Activated naive CD4-positive, alpha-beta T cell (primary cell): ENCODE data around the gene SLC38A10.

Source experiments
- DNase-seq, 4 experiments: peaks; one replicate each; lab custom pipeline; 2025; lab: John Stamatoyannopoulos, UW

SLC38A10 gene

GRCh38 chr17:81277946-81278693 is 17.0 kb downstream of the SLC38A10 start:
- DNase-seq: no peak

DNA sequence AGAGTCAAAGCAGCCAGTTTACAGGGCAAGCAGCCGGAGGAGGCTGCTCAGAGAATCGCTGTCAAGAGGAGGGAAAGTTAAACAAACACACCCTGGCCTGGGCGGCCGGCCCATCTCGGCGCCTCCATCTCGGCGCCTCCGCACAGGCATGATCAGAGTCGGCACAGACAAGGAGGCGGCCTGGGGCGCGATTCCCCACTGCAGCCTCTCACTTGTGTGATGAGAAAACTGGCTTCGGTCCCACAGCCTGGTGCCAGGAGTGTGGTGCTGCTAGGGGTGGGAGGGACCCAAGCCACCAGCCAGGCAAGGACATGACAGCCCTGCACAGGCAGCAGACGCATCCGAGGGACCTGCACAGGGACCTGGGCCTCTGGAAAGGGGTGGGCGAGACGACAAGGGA is 17.7 kb downstream of the SLC38A10 start:
- DNase-seq: no peak

DNA sequence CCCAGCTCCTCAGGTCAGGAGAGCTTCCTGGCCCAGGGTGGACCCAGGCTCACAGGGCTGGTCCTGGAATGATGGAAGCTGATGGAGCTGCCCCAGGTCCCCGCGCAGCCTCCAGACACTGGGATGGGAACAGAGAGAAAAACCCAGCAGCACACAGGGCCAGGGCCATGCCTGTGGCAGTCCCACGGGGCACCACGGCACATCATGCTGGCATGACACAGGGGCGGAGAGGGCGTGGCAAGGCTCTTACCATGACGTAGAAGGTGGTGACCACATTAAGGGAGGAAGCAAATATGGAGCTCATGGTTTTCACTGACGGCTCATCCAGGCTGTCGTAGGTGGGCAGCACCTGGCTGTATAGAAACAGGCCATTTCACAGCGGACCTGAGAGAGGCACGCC is 18.3 kb downstream of the SLC38A10 start:
- DNase-seq: no peak

DNA sequence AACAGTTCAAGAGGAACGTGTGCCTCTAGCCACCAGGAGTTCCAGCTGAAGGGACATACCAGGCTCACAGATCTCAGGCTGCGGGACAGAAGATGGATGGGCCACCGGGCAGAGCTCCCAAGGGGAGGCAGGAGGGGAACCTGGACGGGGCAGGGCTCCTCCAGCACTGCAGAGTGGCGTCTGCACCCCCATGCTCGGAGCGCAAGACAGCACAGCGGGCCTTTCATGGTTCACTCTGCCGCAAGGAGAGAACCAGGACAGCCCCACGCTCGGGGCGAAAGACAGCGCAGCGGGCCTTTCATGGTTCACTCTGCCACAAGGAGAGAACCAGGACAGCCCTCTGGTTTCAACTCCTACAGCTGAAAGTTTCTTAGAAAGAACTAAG is 20.6 kb downstream of the SLC38A10 start:
- no peak for DNase-seq

- DNase-seq: no peak
Observed at GRCh38 chr17:81273698-81274470, 21.2 kb downstream of the SLC38A10 start.

GRCh38 chr17:81272616-81273015 is 22.5 kb downstream of the SLC38A10 start:
- DNase-seq: no peak

DNA sequence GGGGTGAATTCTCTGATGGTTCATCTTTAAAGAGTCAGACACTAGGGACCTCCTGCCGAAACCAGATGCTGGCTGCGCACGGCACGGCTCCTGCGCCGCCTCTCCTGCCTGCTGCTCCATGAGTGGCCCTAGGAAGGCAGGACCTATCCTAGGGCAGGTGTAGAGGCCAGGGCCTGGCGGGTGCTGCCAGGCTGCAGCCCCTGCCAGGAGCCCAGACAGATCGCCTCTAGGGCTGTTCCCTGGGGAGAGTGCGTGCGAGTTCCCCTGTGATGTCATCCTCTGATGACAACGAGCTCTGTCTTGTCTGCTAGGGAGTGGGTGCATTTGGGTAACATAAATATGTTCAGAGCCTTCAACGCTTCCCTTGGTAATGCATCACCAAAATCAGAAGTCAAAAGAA is 23.9 kb downstream of the SLC38A10 start:
- no peak for DNase-seq

- no peak for DNase-seq
Observed at GRCh38 chr17:81270279-81270678, 24.8 kb downstream of the SLC38A10 start.

- DNase-seq: no peak
Observed at GRCh38 chr17:81267390-81268067, 27.6 kb downstream of the SLC38A10 start.

DNA sequence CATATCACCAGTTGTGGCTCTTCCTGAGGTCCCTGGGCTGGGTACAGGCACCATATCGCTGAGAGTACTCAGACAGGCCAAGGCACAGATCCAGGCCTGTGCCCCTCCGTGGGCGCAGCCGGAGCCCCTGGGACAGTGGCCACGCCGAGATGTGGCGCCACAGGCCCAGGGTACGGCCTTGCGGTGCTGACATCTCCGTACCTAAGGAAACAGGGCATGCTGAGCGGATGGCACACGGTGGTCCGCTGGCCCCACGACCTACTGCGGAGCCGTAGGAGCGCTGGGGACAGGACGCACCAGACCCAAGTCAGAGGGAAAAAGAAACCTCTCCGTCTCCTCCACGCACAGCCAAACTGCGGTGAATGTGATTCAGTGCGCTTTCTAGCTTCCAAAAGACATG is 29.5 kb downstream of the SLC38A10 start:
- no peak for DNase-seq

DNA sequence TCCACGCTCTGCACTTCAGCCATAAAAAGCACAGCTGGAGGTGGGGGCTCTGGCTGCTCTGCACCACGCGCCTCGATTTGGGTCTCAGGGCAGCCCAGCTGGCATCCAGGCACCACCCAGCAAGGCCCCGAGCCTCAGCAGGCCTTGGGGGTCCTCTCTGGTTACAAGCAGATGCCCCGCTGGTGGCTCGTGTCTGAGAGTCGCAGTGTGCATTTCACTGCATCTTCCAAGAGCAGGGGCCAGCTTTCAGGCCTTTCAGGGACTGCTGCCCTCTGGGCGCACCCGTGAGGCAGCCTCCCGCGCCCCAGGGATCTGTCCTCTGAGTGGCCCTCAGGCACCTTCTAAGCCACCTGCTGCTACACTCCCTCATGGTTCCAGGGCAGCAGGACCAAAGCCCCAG is 30.5 kb downstream of the SLC38A10 start:
- DNase-seq: no peak

- DNase-seq: no peak
Observed at GRCh38 chr17:81263371-81264181, 31.5 kb downstream of the SLC38A10 start.

GRCh38 chr17:81261582-81262336 is 33.3 kb downstream of the SLC38A10 start:
- DNase-seq: no peak

DNA sequence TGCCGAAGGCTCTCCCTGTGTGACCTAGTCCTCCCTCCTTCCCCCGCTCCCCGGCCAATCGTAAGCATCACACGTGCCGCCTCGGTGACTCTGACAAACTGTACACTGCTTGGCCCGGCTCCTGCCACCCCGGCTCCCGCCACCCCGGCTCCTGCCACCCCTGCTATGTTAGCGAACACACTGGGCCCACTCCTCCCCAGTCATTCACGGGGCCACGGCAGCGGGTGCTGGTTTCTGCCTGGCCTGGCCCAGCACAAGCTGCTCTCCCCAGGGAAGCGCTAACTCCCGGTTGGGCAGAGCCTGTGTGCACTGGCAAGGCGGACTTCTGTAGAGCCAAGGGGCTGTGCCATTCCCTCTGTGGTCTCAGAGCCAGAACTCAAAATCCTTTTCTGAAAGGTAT is 34.0 kb downstream of the SLC38A10 start:
- no peak for DNase-seq

GRCh38 chr17:81260641-81261040 is 34.5 kb downstream of the SLC38A10 start:
- no peak for DNase-seq

GRCh38 chr17:81260171-81260570 is 34.9 kb downstream of the SLC38A10 start:
- DNase-seq: no peak

GRCh38 chr17:81259058-81259605 is 36.0 kb downstream of the SLC38A10 start:
- DNase-seq: no peak

DNA sequence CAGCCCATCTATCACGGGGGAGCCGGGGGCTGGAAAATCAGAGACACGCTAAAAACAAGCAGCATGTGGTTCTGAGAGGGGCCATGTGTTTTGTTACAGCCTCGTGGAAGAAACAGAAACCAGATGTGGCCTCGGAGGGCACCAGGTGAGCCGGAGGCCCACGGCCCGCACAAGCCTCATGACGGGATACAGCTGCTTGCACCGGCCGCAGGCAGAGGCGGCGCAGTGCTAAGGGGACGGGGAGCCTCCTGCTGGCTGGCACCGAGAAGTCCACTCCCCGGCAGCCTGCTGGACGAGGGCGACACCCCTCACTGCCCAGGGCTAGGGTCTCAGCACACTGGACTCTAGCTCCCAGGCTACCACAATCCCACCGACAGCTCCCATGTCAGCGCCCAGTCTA is 36.8 kb downstream of the SLC38A10 start:
- DNase-seq: no peak

- DNase-seq: no peak
Observed at GRCh38 chr17:81257533-81257932, 37.6 kb downstream of the SLC38A10 start.

- no peak for DNase-seq
Observed at GRCh38 chr17:81256616-81257015, 38.5 kb downstream of the SLC38A10 start.
